Esophagus muscularis mucosa (tissue), 3 donors: ENCODE results near the gene CDS2.

Experiments used
- POLR2A ChIP-seq: fragments of 450-650 bp; IDR thresholded peaks from one replicate; pipeline ENCODE4 v1.6.1; 2017; ENCODE audit warnings: antibody characterized with exemption, moderate library complexity, mild to moderate bottlenecking, low read depth
- POLR2AphosphoS5 ChIP-seq, 2 donors: sonication (generic); formaldehyde crosslinking; IDR thresholded peaks; one replicate each; pipeline ENCODE4 v1.6.1; 2017; ENCODE audit warnings: antibody characterized with exemption in 2 of 2
- TF ChIP-seq, protein P1 (sequence below), 3 experiments: fragments of 200-600 bp in 2 of 3; fragments of 450-650 bp in 1 of 3; sonication (generic) in 2 of 3; IDR thresholded peaks; one replicate each; pipeline ENCODE4 v1.5.1; 2017 to 2019; ENCODE audit warnings: antibody characterized with exemption in 3 of 3, mild to moderate bottlenecking in 2 of 3, moderate library complexity in 1 of 3

DNA sequence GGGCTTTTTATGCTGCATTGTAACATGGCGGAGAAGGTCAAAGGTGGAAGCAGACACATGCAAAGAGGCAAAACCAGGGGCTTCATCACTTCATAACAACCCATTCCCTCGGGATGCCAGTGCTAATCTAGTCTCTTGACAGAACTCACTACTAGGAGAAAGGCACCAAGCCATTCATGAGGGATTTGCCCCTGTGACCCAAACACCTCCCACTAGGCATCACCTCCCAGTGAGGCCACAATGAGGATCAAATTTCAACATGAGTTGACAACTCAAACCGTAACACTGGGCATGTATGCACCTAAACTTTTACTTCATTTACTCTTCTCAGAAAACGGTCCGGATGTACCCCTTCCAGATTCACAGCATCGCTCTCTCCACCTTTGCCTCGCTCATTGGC, 61.9 kb downstream of the CDS2 start:
- TF ChIP-seq, protein P1, sequence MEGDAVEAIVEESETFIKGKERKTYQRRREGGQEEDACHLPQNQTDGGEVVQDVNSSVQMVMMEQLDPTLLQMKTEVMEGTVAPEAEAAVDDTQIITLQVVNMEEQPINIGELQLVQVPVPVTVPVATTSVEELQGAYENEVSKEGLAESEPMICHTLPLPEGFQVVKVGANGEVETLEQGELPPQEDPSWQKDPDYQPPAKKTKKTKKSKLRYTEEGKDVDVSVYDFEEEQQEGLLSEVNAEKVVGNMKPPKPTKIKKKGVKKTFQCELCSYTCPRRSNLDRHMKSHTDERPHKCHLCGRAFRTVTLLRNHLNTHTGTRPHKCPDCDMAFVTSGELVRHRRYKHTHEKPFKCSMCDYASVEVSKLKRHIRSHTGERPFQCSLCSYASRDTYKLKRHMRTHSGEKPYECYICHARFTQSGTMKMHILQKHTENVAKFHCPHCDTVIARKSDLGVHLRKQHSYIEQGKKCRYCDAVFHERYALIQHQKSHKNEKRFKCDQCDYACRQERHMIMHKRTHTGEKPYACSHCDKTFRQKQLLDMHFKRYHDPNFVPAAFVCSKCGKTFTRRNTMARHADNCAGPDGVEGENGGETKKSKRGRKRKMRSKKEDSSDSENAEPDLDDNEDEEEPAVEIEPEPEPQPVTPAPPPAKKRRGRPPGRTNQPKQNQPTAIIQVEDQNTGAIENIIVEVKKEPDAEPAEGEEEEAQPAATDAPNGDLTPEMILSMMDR (IDR thresholded peaks at IDR 0.05): no peak
- TF ChIP-seq POLR2A (no peak), POLR2AphosphoS5 (IDR thresholded peaks at IDR 0.05) (no peak)
